MCF 10A (cell line): Measurements from ENCODE around the gene HS6ST2. TPM values are rescaled to one million over a fixed set of nuclear protein-coding genes. Genes with fewer than 3 reads are reported as not detected.

ENCODE experiments used
- Bru-seq: library from RNA; stranded (reverse); fragments of 400-500 nt; gene quantifications from one replicate; lab custom pipeline; 2021; lab: Mats Ljungman, UMichigan
- BruChase-seq, 2 experiments: library from RNA; stranded (reverse); fragments of 400-500 nt; gene quantifications; one replicate each; lab custom pipeline; 2021; lab: Mats Ljungman, UMichigan
- BruUV-seq: library from RNA; stranded (reverse); fragments of 400-500 nt; replicated peaks from 2 replicates; lab custom pipeline; 2021; lab: Mats Ljungman, UMichigan
- CTCF ChIA-PET: fragments of 300-600 bp; sonication (Branson Sonifier 250); formaldehyde crosslinking; extraction: SDS; loops from one replicate; lab custom pipeline; 2021; ENCODE audit warnings: antibody characterized with exemption, inconsistent platforms; lab: Yijun Ruan, JAX
- POLR2A ChIA-PET: fragments of 300-600, 350-650 bp; sonication (Branson Sonifier 250); formaldehyde crosslinking; extraction: SDS; loops from one replicate; lab custom pipeline; 2020; ENCODE audit warnings: antibody characterized with exemption, inconsistent platforms; lab: Yijun Ruan, JAX
- DNase-seq: peaks from one replicate; pipeline ENCODE4 v3.0.0-alpha.2; 2018; ENCODE audit not compliant: unreplicated experiment
- H3K27ac Mint-ChIP-seq: one replicate; pipeline ENCODE4 v1.8.0; 2022; ENCODE audit warnings: mild to moderate bottlenecking, low read depth, mixed read lengths; ENCODE audit not compliant: unreplicated experiment
- H3K27me3 Mint-ChIP-seq: one replicate; pipeline ENCODE4 v1.8.0; 2022; ENCODE audit warnings: mixed read lengths; ENCODE audit not compliant: insufficient read depth, unreplicated experiment
- H3K36me3 Mint-ChIP-seq: one replicate; pipeline ENCODE4 v1.8.0; 2022; ENCODE audit warnings: mild to moderate bottlenecking, moderate library complexity, mixed read lengths; ENCODE audit not compliant: insufficient read depth, unreplicated experiment
- H3K4me1 Mint-ChIP-seq: one replicate; pipeline ENCODE4 v1.8.0; 2022; ENCODE audit warnings: mixed read lengths; ENCODE audit not compliant: insufficient read depth, unreplicated experiment
- H3K4me3 Mint-ChIP-seq: one replicate; pipeline ENCODE4 v1.8.0; 2022; ENCODE audit warnings: mild to moderate bottlenecking, moderate library complexity, mixed read lengths; ENCODE audit not compliant: unreplicated experiment
- H3K9me3 Mint-ChIP-seq: one replicate; pipeline ENCODE4 v1.8.0; 2022; ENCODE audit warnings: mixed read lengths; ENCODE audit not compliant: unreplicated experiment
- CTCF ChIP-seq: fragments of 200-600 bp; IDR thresholded peaks from one replicate; pipeline ENCODE4 v1.8.0; 2022; ENCODE audit warnings: antibody characterized with exemption, mild to moderate bottlenecking; ENCODE audit not compliant: unreplicated experiment
- intact Hi-C: fragments of 100-400 bp; cut with micrococcal nuclease; formaldehyde crosslinking; loops from 2 replicates; pipeline ENCODE4 v1.14.1; 2022
- long read RNA-seq: library from polyadenylated mRNA; stranded (forward); transcript quantifications from one replicate; pipeline ENCODE4 v2.0.0, GENCODE V29; 2022
- total RNA-seq: library from RNA; stranded (reverse); gene quantifications from 2 replicates; pipeline ENCODE4 v1.2.3, GENCODE V29; 2022

HS6ST2 gene
- total RNA-seq (23.9 and 26.1 TPM in 2 replicates), Bru-seq, nascent RNA (percentile 68 among the genes with signal in this experiment), BruChase-seq, experiment 1, labeled RNA remaining after a 6-hour chase (percentile 57 among the genes with signal in this experiment), BruChase-seq, experiment 2, labeled RNA remaining after a 2-hour chase (percentile 64 among the genes with signal in this experiment)
- long read RNA-seq, partial matches to known transcripts, result 2 of 2 reads
- long read RNA-seq, other reads (novel, unspliced or antisense), result 0 of 2 reads

GRCh38 chrX:132958091-132958703 lies at the start of gene HS6ST2:
TSS of gene HS6ST2 (minus strand) at chrX:132958629.
- no peak within 1 kb of the TSS for H3K27ac Mint-ChIP-seq
- peak within 1 kb of the TSS; percentile 79 for H3K4me3 Mint-ChIP-seq
- POLR2A ChIA-PET, result interaction anchor here (0.7 kb wide), 1 partner anchor 135 kb away, joined by 3 read pairs; no protein-coding TSS in a partner anchor
- no peak for TF ChIP-seq CTCF
- H3K9me3 Mint-ChIP-seq, result no peaks in the 10 kb centered on the region
- DNase-seq, result peak; percentile 39
- H3K4me1 Mint-ChIP-seq, result peaks cover 3% of the 10 kb centered on the region
- intact Hi-C loops, result loop anchor here (1.0 to 5.0 kb wide), 2 partner anchors 121 to 217 kb away; no protein-coding TSS in a partner anchor
- no peaks in the 10 kb centered on the region for H3K36me3 Mint-ChIP-seq
- peaks cover 2% of the 10 kb centered on the region for H3K27me3 Mint-ChIP-seq
- BruUV-seq, result no TSS peak
- CTCF ChIA-PET, result interaction anchor here (0.6 to 1.9 kb wide), 8 partner anchors 9 to 286 kb away, joined by 3 to 7 read pairs (median 3); no protein-coding TSS in a partner anchor

- intact Hi-C loops, result no loop called here
- no peaks in the 10 kb centered on the region for H3K36me3 Mint-ChIP-seq
- peaks cover 39% of the 10 kb centered on the region for H3K27me3 Mint-ChIP-seq
- CTCF ChIA-PET, result interaction anchor here (0.6 kb wide), 1 partner anchor 59 kb away, joined by 3 read pairs; no protein-coding TSS in a partner anchor
- H3K4me3 Mint-ChIP-seq, result no peak overlapping the region
- POLR2A ChIA-PET, result interaction anchor here (0.6 kb wide), 1 partner anchor 301 kb away, joined by 3 read pairs; no protein-coding TSS in a partner anchor
- TF ChIP-seq CTCF, result no peak
- H3K27ac Mint-ChIP-seq, result no peak overlapping the region
- no peak for DNase-seq
- no peaks in the 10 kb centered on the region for H3K4me1 Mint-ChIP-seq
- peaks cover 7% of the 10 kb centered on the region for H3K9me3 Mint-ChIP-seq
- no TSS peak for BruUV-seq
Measured at GRCh38 chrX:133007458-133007857, 49.0 kb upstream of the HS6ST2 start.

- ChIA-PET CTCF (interaction anchor here (0.5 to 2.1 kb wide), 19 partner anchors 11 to 895 kb away, joined by 3 to 16 read pairs (median 4); no protein-coding TSS in a partner anchor), POLR2A (no interaction called here)
- Mint-ChIP-seq H3K9me3 (peaks cover 7% of the 10 kb centered on the region), H3K4me1 (no peaks in the 10 kb centered on the region), H3K27me3 (peaks cover 49% of the 10 kb centered on the region), H3K36me3 (no peaks in the 10 kb centered on the region), H3K4me3 (no peak overlapping the region), H3K27ac (no peak overlapping the region)
- no peak for TF ChIP-seq CTCF
- BruUV-seq, result no TSS peak
- DNase-seq, result no peak
- intact Hi-C loops, result loop anchor here (1.0 kb wide), 2 partner anchors 167 to 265 kb away; no protein-coding TSS in a partner anchor
Measured at GRCh38 chrX:133005616-133006015, 47.2 kb upstream of the HS6ST2 start.

- TF ChIP-seq CTCF, result peak; percentile 57
- Mint-ChIP-seq H3K4me3 (no peak overlapping the region), H3K9me3 (peaks cover 7% of the 10 kb centered on the region), H3K4me1 (no peaks in the 10 kb centered on the region), H3K36me3 (no peaks in the 10 kb centered on the region), H3K27ac (no peak overlapping the region), H3K27me3 (peaks cover 53% of the 10 kb centered on the region)
- no TSS peak for BruUV-seq
- ChIA-PET POLR2A (interaction anchor here (0.6 kb wide), 1 partner anchor 168 kb away, joined by 3 read pairs; no protein-coding TSS in a partner anchor), CTCF (interaction anchor here (0.6 to 2.1 kb wide), 20 partner anchors 8 to 895 kb away, joined by 3 to 16 read pairs (median 4); no protein-coding TSS in a partner anchor)
- intact Hi-C loops, result loop anchor here (1.0 kb wide), 2 partner anchors 167 to 265 kb away; no protein-coding TSS in a partner anchor
- DNase-seq, result peak; percentile 30
Measured at GRCh38 chrX:133005042-133005441, 46.6 kb upstream of the HS6ST2 start.
